DMS114 treated with DMSO at 0.1 percent for 48 hours (cell line): ENCODE data around the gene AJAP1.
"Not testable (repeated sequence)": the region's sequence is repeated elsewhere in the genome, so short reads cannot be mapped to it uniquely, and the experiment has no call there.

ENCODE experiments used
- DNase-seq: peaks from one replicate; lab custom pipeline; 2025; ENCODE audit not compliant: unreplicated experiment; lab: John Stamatoyannopoulos, UW

AJAP1 gene

GRCh38 chr1:4657244-4657789 is 2.9 kb downstream of the AJAP1 start:
- DNase-seq: no peak

GRCh38 chr1:4657960-4658541 is 3.6 kb downstream of the AJAP1 start:
- DNase-seq: no peak

GRCh38 chr1:4658643-4659628 is 4.5 kb downstream of the AJAP1 start:
- no peak for DNase-seq

- DNase-seq: no peak
Measured at GRCh38 chr1:4660917-4661594, 6.6 kb downstream of the AJAP1 start.

GRCh38 chr1:4661595-4661917 is 7.1 kb downstream of the AJAP1 start:
- DNase-seq: no peak

GRCh38 chr1:4662168-4662567 is 7.8 kb downstream of the AJAP1 start:
- DNase-seq: no peak

GRCh38 chr1:4662723-4663122 is 8.3 kb downstream of the AJAP1 start:
- DNase-seq: no peak

GRCh38 chr1:4664095-4664494 is 9.7 kb downstream of the AJAP1 start:
- DNase-seq: no peak

- DNase-seq: no peak
Measured at GRCh38 chr1:4664606-4665005, 10.2 kb downstream of the AJAP1 start.

GRCh38 chr1:4665456-4665855 is 11.0 kb downstream of the AJAP1 start:
- DNase-seq: no peak

- not testable (repeated sequence) for DNase-seq
Measured at GRCh38 chr1:4666683-4667082, 12.3 kb downstream of the AJAP1 start.

GRCh38 chr1:4668743-4669700 is 14.6 kb downstream of the AJAP1 start:
- no peak for DNase-seq

GRCh38 chr1:4670265-4670664 is 15.9 kb downstream of the AJAP1 start:
- DNase-seq: no peak

GRCh38 chr1:4671828-4672227 is 17.4 kb downstream of the AJAP1 start:
- DNase-seq: no peak

- DNase-seq: no peak
Measured at GRCh38 chr1:4673494-4673893, 19.1 kb downstream of the AJAP1 start.

GRCh38 chr1:4674117-4674516 is 19.7 kb downstream of the AJAP1 start:
- DNase-seq: no peak

- DNase-seq: no peak
Measured at GRCh38 chr1:4674676-4675075, 20.3 kb downstream of the AJAP1 start.

GRCh38 chr1:4675454-4676186 is 21.2 kb downstream of the AJAP1 start:
- DNase-seq: no peak

- DNase-seq: no peak
Measured at GRCh38 chr1:4676253-4676652, 21.8 kb downstream of the AJAP1 start.

- no peak for DNase-seq
Measured at GRCh38 chr1:4677608-4678007, 23.2 kb downstream of the AJAP1 start.
